ENCODE data around the gene PDLIM7.

- TF ChIP-seq, protein P1, sequence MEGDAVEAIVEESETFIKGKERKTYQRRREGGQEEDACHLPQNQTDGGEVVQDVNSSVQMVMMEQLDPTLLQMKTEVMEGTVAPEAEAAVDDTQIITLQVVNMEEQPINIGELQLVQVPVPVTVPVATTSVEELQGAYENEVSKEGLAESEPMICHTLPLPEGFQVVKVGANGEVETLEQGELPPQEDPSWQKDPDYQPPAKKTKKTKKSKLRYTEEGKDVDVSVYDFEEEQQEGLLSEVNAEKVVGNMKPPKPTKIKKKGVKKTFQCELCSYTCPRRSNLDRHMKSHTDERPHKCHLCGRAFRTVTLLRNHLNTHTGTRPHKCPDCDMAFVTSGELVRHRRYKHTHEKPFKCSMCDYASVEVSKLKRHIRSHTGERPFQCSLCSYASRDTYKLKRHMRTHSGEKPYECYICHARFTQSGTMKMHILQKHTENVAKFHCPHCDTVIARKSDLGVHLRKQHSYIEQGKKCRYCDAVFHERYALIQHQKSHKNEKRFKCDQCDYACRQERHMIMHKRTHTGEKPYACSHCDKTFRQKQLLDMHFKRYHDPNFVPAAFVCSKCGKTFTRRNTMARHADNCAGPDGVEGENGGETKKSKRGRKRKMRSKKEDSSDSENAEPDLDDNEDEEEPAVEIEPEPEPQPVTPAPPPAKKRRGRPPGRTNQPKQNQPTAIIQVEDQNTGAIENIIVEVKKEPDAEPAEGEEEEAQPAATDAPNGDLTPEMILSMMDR (IDR thresholded peaks at IDR 0.05; ENCODE audit: low read depth, low read length), result no peak
- no peak for TF ChIP-seq EZH2phosphoT487 (IDR thresholded peaks at IDR 0.05; ENCODE audit: low read depth)
These were observed 17.1 kb upstream of the PDLIM7 start for GRCh38 chr5:177514541-177514940.

Measured in OCI-LY3 (cell line).